H9 (cell line): ENCODE measurements around the gene SOD3. TPM values are rescaled to one million over a fixed set of nuclear protein-coding genes. Genes with fewer than 3 reads are reported as not detected.

Source experiments
- DNase-seq: peaks from one replicate; pipeline ENCODE4 v3.0.0-alpha.2; 2017
- H2AFZ ChIP-seq: one replicate; pipeline ENCODE4 v1.6.1; 2013; ENCODE audit warnings: mild to moderate bottlenecking, low read length, control low read depth, moderate library complexity
- H2AK5ac ChIP-seq: 2 replicates; pipeline ENCODE4 v1.6.1; 2013; ENCODE audit warnings: low read length, control low read depth, mixed read lengths; ENCODE audit not compliant: insufficient read length
- H2BK120ac ChIP-seq: one replicate; pipeline ENCODE4 v1.6.1; 2013; ENCODE audit warnings: low read depth, mild to moderate bottlenecking, low read length, control low read depth, inconsistent platforms; ENCODE audit not compliant: poor library complexity, severe bottlenecking
- H2BK12ac ChIP-seq: 2 replicates; pipeline ENCODE4 v1.6.1; 2013; ENCODE audit warnings: low read length, control low read depth, mixed read lengths, low read depth; ENCODE audit not compliant: insufficient read length
- H2BK15ac ChIP-seq: 2 replicates; pipeline ENCODE4 v1.6.1; 2013; ENCODE audit warnings: low read depth, low read length, control low read depth
- H2BK20ac ChIP-seq: one replicate; pipeline ENCODE4 v1.6.1; 2013; ENCODE audit warnings: low read depth, mild to moderate bottlenecking, low read length, control low read depth, inconsistent platforms; ENCODE audit not compliant: poor library complexity, severe bottlenecking
- H2BK5ac ChIP-seq: 2 replicates; pipeline ENCODE4 v1.6.1; 2013; ENCODE audit warnings: low read length, control low read depth, mixed read lengths; ENCODE audit not compliant: insufficient read length
- H3K14ac ChIP-seq: 2 replicates; pipeline ENCODE4 v1.6.1; 2013; ENCODE audit warnings: low read length, control low read depth; ENCODE audit not compliant: insufficient read depth
- H3K18ac ChIP-seq: 2 replicates; pipeline ENCODE4 v1.6.1; 2013; ENCODE audit warnings: low read depth, mild to moderate bottlenecking, mixed read lengths, low read length, control low read depth; ENCODE audit not compliant: insufficient read length
- H3K23ac ChIP-seq: 2 replicates; pipeline ENCODE4 v1.6.1; 2013; ENCODE audit warnings: low read length, control low read depth, mixed read lengths, low read depth; ENCODE audit not compliant: insufficient read length
- H3K23me2 ChIP-seq: 2 replicates; pipeline ENCODE4 v1.6.1; 2013; ENCODE audit warnings: low read depth, mild to moderate bottlenecking, mixed read lengths, low read length, control low read depth; ENCODE audit not compliant: insufficient read length, poor library complexity, severe bottlenecking
- H3K27ac ChIP-seq: 2 replicates; pipeline ENCODE4 v1.5.1; 2013; ENCODE audit warnings: low read length, control low read depth, mixed read lengths, low read depth; ENCODE audit not compliant: insufficient read length
- H3K27me3 ChIP-seq: 2 replicates; pipeline ENCODE4 v1.6.1; 2013; ENCODE audit warnings: low read length, control low read depth, inconsistent platforms; ENCODE audit not compliant: insufficient read depth
- H3K4ac ChIP-seq: 2 replicates; pipeline ENCODE4 v1.6.1; 2013; ENCODE audit warnings: low read depth, mild to moderate bottlenecking, control low read depth, inconsistent platforms, low read length, moderate library complexity
- H3K4me1 ChIP-seq: 2 replicates; pipeline ENCODE4 v1.6.1; 2013; ENCODE audit warnings: low read length, control low read depth, inconsistent platforms; ENCODE audit not compliant: insufficient read depth
- H3K4me2 ChIP-seq: 2 replicates; pipeline ENCODE4 v1.6.1; 2013; ENCODE audit warnings: low read length, control low read depth, mixed read lengths; ENCODE audit not compliant: insufficient read length, insufficient read depth
- H3K56ac ChIP-seq: 2 replicates; pipeline ENCODE4 v1.6.1; 2013; ENCODE audit warnings: low read depth, mild to moderate bottlenecking, mixed read lengths, low read length, control low read depth; ENCODE audit not compliant: insufficient read length
- H3K79me1 ChIP-seq: 2 replicates; pipeline ENCODE4 v1.6.1; 2013; ENCODE audit warnings: low read depth, mild to moderate bottlenecking, moderate library complexity, low read length, control low read depth, inconsistent platforms; ENCODE audit not compliant: insufficient read depth, poor library complexity, severe bottlenecking
- H3K79me2 ChIP-seq: 2 replicates; pipeline ENCODE4 v1.6.1; 2013; ENCODE audit warnings: low read length, control low read depth, inconsistent platforms; ENCODE audit not compliant: insufficient read depth
- H3K9ac ChIP-seq: 2 replicates; pipeline ENCODE4 v1.6.1; 2013; ENCODE audit warnings: low read length, control low read depth, mixed read lengths; ENCODE audit not compliant: insufficient read length; ENCODE audit errors: extremely low read depth
- H3K9me3 ChIP-seq: one replicate; pipeline ENCODE4 v1.6.1; 2013; ENCODE audit warnings: low read depth, low read length, inconsistent platforms; ENCODE audit not compliant: control insufficient read depth
- H3T11ph ChIP-seq: one replicate; pipeline ENCODE4 v1.6.1; 2013; ENCODE audit warnings: mild to moderate bottlenecking, low read length, control low read depth, inconsistent platforms
- H4K20me1 ChIP-seq: one replicate; pipeline ENCODE4 v1.6.1; 2013; ENCODE audit not compliant: control insufficient read depth, insufficient read length, insufficient read depth
- H4K5ac ChIP-seq: 2 replicates; pipeline ENCODE4 v1.6.1; 2013; ENCODE audit warnings: low read depth, mild to moderate bottlenecking, mixed read lengths, low read length, control low read depth; ENCODE audit not compliant: insufficient read length
- H4K8ac ChIP-seq: replicated peaks from 2 replicates; pipeline ENCODE4 v1.6.1; 2013; ENCODE audit warnings: low read length, control low read depth, mixed read lengths, low read depth; ENCODE audit not compliant: insufficient read length
- H4K91ac ChIP-seq: 2 replicates; pipeline ENCODE4 v1.6.1; 2013; ENCODE audit warnings: low read depth, mild to moderate bottlenecking, moderate library complexity, mixed read lengths, low read length, control low read depth; ENCODE audit not compliant: insufficient read length
- H3K27ac Mint-ChIP-seq, 3 experiments: 2 replicates in 2 of 3; 3 replicates in 1 of 3; pipeline ENCODE4 v1.8.0; 2020 to 2021; ENCODE audit warnings: mixed read lengths in 3 of 3, mild to moderate bottlenecking in 1 of 3, moderate library complexity in 1 of 3
- H3K27me3 Mint-ChIP-seq: 2 replicates; pipeline ENCODE4 v1.8.0; 2021; ENCODE audit warnings: low read depth, mild to moderate bottlenecking, moderate library complexity, mixed read lengths
- H3K36me3 Mint-ChIP-seq, 3 experiments: 2 replicates in 2 of 3; 3 replicates in 1 of 3; pipeline ENCODE4 v1.8.0; 2020 to 2021; ENCODE audit warnings: low read depth in 3 of 3, mixed read lengths in 3 of 3; ENCODE audit not compliant: insufficient read depth in 1 of 3
- H3K4me1 Mint-ChIP-seq, 2 experiments: 2 replicates each; pipeline ENCODE4 v1.8.0; 2020; ENCODE audit warnings: mixed read lengths in 2 of 2
- H3K4me3 Mint-ChIP-seq, 2 experiments: 2 replicates in 1 of 2; 3 replicates in 1 of 2; pipeline ENCODE4 v1.8.0; 2020 to 2021; ENCODE audit warnings: mild to moderate bottlenecking in 2 of 2, mixed read lengths in 2 of 2, moderate library complexity in 1 of 2
- H3K9me3 Mint-ChIP-seq, 2 experiments: 2 replicates in 1 of 2; 3 replicates in 1 of 2; pipeline ENCODE4 v1.8.0; 2020; ENCODE audit warnings: mild to moderate bottlenecking in 2 of 2, mixed read lengths in 2 of 2, moderate library complexity in 1 of 2
- total RNA-seq: library from RNA; stranded (reverse); gene quantifications from 2 replicates; pipeline ENCODE4 v1.2.1, GENCODE V29; 2021
- TF ChIP-seq, protein P1 (sequence below): fragments of 200-600 bp; sonication (generic); conservative IDR thresholded peaks from 3 replicates; pipeline ENCODE4 v1.8.0; 2021; ENCODE audit warnings: antibody characterized with exemption, mild to moderate bottlenecking

SOD3 gene
- total RNA-seq, 1 experiment from 2014 or later: 3.3 TPM

DNA sequence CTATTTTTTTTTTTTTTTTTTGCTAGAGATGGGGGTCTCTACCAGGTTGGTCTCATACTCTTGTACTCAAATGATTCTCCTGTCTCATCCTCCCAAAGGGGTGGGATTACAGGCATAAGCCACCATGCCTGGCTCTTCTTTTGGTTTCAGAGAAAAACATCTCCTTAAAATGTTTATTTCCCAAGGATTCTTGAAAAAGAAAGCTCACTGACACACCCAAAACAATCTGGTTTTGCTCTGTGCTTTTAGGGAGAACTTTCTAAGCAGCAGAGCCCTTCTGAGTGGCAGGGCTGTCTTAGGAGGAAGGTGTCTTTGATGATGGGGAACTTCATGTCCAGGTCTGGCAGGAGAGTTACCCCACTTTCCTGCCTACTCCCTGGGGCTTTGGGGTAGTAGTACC lies 1.2 kb downstream of the SOD3 start:
- Histone ChIP-seq H3K23me2 (peaks cover 15% of the 10 kb centered on the region), H3K56ac (no peak overlapping the region), H3K18ac (no peak overlapping the region), H3K9ac (no peak overlapping the region), H3K4me1 (peaks cover 2% of the 10 kb centered on the region; the same call in 1 of the 2 replicates), H4K8ac (no peak overlapping the region), H3T11ph (no peak overlapping the region), H2BK12ac (no peak overlapping the region), H2BK5ac (no peak overlapping the region), H3K23ac (no peak overlapping the region), H2AFZ (no peak overlapping the region), H4K5ac (no peak overlapping the region), H2BK15ac (no peak overlapping the region), H2AK5ac (no peak overlapping the region), H2BK20ac (no peak overlapping the region), H4K91ac (no peak overlapping the region), H3K9me3 (no peaks in the 10 kb centered on the region), H2BK120ac (no peak overlapping the region), H3K4ac (no peak overlapping the region), H3K27ac (no peak overlapping the region), H4K20me1 (no peaks in the 10 kb centered on the region), H3K14ac (no peak overlapping the region), H3K79me2 (no peaks in the 10 kb centered on the region), H3K4me2 (no peak overlapping the region), H3K79me1 (no peaks in the 10 kb centered on the region), H3K27me3 (peaks cover 14% of the 10 kb centered on the region; the same call in 1 of the 2 replicates)
- TF ChIP-seq, protein P1, sequence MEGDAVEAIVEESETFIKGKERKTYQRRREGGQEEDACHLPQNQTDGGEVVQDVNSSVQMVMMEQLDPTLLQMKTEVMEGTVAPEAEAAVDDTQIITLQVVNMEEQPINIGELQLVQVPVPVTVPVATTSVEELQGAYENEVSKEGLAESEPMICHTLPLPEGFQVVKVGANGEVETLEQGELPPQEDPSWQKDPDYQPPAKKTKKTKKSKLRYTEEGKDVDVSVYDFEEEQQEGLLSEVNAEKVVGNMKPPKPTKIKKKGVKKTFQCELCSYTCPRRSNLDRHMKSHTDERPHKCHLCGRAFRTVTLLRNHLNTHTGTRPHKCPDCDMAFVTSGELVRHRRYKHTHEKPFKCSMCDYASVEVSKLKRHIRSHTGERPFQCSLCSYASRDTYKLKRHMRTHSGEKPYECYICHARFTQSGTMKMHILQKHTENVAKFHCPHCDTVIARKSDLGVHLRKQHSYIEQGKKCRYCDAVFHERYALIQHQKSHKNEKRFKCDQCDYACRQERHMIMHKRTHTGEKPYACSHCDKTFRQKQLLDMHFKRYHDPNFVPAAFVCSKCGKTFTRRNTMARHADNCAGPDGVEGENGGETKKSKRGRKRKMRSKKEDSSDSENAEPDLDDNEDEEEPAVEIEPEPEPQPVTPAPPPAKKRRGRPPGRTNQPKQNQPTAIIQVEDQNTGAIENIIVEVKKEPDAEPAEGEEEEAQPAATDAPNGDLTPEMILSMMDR: no peak
- no peak for DNase-seq
- H3K4me1 Mint-ChIP-seq: peaks cover 30 to 35% of the 10 kb centered on the region in 2 experiments
- no peak overlapping the region for H3K4me3 Mint-ChIP-seq
- no peaks in the 10 kb centered on the region; a peak in 1 of 7 replicates for H3K36me3 Mint-ChIP-seq
- H3K27ac Mint-ChIP-seq: no peak overlapping the region
- H3K9me3 Mint-ChIP-seq: peaks cover 0 to 4% of the 10 kb centered on the region in 2 experiments; a peak in 1 of 5 replicates
- H3K27me3 Mint-ChIP-seq: peaks cover 74% of the 10 kb centered on the region
